ENCODE data around the gene CCDC187.

CCDC187 gene

GRCh38 chr9:136311051-136312008 lies 7.4 kb upstream of the CCDC187 start:
- DNase-seq = no peak

- DNase-seq = no peak
Measured at GRCh38 chr9:136310273-136311030, 6.6 kb upstream of the CCDC187 start.

DNA sequence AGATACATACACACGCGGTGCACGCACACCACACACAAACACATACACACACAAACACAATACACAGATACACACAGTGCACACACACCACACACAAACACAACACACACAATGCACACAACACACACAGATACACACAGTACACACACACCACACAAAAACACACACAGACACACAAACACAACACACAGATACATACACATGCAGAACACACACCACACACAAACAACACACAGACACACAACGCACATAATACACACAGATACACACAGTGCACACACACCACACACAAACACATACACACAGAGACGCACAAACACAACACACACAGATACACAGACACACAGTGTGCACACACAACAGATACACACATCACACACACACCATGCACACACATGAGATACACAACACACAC lies 5.9 kb upstream of the CCDC187 start:
- no peak for DNase-seq

DNA sequence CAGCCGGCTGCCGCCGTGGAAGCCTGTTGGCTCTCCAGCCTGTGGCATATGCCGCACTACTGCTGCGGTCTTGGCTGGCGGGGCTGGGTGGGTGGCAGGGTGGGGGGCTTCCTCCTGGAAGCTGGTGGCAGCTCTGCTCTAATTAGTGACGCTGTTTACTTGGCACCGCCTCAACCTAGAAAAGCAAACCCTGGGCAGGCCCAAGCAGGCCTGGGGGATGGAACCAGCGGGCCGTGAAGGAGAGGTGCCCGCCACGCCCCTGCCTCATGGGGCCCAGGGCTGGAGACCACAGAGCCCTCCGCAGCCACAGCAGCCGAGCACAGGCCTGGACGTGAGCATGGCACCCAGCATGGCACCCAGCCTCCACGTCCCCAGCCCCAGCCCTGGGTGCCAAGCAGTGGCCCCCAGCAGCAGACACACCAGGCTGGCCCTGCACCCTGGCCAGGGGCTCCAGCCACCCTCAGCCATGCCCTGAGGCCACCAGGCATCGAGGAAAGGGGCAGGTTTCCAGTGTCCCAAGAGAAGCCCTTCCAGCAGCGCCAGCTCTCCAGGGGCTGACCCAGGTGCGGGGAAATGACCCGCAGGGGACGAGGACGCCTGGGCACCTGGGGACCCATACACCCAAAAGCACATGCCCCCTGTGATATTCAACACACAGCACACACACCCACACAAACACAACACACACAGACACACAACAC lies 5.4 kb upstream of the CCDC187 start:
- no peak for DNase-seq

GRCh38 chr9:136308702-136309053 lies 4.8 kb upstream of the CCDC187 start:
- no peak for DNase-seq

GRCh38 chr9:136308006-136308701 lies 4.3 kb upstream of the CCDC187 start:
- DNase-seq = no peak

DNA sequence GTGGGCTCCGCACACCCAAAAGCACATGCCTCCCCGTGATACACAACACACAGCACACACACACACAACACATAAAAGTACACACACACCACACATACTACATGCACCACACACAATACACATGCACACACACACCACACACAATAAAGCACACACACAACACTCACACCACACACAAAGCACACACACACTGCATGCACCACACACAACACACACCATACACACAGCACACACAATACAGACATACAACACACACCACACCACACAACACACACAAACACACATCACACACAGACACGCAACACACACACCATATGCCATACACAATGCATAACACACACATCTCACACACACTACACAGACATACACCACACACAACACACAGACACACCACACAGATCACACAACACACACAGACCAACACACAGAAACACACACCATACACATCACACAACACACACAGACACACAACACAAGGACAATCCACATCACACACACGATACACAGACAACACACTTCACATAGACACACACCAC lies 3.4 kb upstream of the CCDC187 start:
- DNase-seq = no peak

- DNase-seq = no peak
Measured at GRCh38 chr9:136306211-136307208, 2.6 kb upstream of the CCDC187 start.

GRCh38 chr9:136305804-136306203 lies 1.9 kb upstream of the CCDC187 start:
- DNase-seq = no peak

GRCh38 chr9:136304981-136305380 lies 1.1 kb upstream of the CCDC187 start:
- DNase-seq = no peak

GRCh38 chr9:136304456-136304855 lies 562 bp upstream of the CCDC187 start:
- no peak for DNase-seq

DNA sequence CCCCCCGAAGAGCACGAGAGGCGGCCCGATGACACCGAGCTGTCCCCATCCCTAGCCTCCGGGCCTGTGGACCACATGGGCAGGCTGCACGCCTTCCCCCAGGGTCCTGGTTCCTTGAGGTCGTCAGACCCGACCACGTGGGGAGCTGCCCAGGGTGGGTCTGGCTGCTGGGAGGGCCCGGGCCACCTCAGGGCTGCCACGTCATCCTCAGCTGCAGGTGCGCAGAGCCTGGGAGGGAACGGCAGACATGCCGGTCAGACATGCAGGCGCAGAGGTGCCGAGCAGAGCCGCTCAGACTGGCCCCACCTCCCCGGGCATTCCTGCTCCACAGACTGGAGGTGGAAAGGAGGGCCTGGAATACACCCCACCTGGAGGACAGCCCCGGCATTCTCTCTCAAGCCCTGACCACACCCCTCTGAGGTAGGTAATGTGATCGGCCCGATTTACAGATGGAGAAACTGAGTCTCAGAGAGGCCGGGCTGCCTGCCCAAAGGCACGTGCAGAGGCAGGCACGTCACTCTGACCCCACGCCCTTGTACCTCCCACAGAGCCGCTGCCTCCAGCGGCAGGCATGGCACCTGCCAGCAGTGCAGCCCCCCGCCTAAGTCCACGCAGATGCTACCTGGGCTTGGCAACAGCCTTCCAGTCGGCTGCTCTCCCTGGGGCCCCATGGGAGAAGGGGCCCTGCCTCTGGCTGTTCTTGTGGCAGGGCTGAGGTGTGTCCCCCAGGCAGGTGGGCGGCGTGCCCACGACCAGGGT lies 649 bp downstream of the CCDC187 start:
- DNase-seq = no peak

DNA sequence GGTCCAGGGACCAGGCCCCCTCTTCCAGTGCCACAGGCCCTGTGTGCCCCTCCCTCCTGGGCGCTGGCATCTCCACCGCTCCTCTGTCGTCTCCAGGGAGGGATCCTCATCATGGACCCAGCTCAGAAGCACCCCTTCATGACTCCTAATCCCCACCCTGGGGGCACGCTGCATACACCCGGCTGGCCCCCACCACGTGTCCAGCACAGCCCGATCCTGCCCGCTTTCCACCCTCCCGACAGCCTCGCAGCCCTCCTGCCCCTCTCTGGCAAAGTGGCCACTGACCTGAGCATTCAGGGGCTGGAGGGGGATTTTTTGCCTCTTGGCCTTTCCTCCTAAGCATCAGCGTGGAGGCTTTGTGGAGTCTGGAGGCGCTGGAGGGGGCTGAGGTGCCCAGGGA lies 1.4 kb downstream of the CCDC187 start:
- no peak for DNase-seq

DNA sequence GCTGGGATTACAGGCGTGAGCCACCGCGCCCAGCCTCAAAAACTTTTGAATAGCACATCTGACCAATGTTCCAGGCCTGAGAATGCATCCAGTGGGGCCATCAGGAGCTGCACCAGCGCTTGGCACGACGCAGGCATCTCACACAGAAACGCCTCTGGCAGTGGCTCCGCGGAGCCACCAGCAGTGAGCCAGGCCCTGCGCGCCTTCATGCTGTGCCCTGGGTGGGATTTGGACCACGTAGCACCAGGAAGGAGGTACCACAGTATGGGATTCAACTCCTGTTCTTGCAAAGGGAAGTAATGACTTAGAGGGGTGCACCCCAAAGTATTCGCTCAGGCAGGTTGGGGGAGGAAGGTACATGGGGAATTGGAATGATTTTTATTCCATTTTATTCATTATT lies 3.0 kb downstream of the CCDC187 start:
- DNase-seq = no peak

- DNase-seq = no peak
Measured at GRCh38 chr9:136300016-136300545, 3.8 kb downstream of the CCDC187 start.

- no peak for DNase-seq
Measured at GRCh38 chr9:136299541-136299940, 4.4 kb downstream of the CCDC187 start.

GRCh38 chr9:136299116-136299515 lies 4.8 kb downstream of the CCDC187 start:
- no peak for DNase-seq

GRCh38 chr9:136297766-136298735 lies 5.8 kb downstream of the CCDC187 start:
- no peak for DNase-seq

Measured in stimulated activated CD4-positive, alpha-beta T cell treated with anti-CD3 and anti-CD28 coated beads, Interleukin-4, amount 100 ng/mL, for 1 hour (primary cell).